Fibroblast of peridontal ligament (primary cell): Measurements from ENCODE around the gene NHLH1.
A peak's percentile ranks its signal among the peaks of the same experiment; 100 is the strongest.

ENCODE experiments used
- DNase-seq: peaks from one replicate; pipeline ENCODE4 v3.0.0-alpha.2; 2010; ENCODE audit errors: extremely low read depth

Gene NHLH1

DNA sequence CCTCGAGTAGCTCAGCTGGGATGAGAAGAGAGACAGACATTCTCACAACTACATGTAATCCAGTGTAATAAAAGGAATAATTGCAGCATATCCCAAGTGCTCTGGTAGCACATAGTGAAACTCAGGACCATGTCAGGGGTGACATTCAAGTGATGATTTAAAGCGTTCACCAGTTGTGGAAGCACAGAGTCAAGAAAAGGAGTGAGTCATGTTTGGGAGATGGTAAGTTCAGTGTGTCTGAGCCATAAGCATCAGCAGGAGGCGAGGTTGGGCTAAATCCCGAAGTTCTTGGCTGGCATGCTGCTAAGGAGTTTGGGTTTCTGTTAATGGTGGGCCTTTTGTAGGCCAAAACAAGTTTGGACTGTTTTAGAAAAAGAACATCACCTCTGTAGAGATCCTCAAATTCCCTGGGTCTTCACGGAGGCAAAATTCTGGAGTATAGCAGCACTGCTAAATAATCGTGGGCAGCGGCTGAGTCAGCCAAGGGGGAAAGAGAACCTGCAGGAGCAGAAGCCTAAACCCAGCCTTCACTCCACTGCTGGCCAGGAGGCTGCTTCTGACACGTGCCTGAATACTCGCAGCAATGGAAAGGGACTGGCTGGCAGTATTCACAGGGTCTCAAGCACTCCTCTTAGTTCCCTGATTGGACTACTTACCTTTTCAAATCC, 7.2 kb upstream of the NHLH1 start:
- peak; percentile 26 for DNase-seq

DNA sequence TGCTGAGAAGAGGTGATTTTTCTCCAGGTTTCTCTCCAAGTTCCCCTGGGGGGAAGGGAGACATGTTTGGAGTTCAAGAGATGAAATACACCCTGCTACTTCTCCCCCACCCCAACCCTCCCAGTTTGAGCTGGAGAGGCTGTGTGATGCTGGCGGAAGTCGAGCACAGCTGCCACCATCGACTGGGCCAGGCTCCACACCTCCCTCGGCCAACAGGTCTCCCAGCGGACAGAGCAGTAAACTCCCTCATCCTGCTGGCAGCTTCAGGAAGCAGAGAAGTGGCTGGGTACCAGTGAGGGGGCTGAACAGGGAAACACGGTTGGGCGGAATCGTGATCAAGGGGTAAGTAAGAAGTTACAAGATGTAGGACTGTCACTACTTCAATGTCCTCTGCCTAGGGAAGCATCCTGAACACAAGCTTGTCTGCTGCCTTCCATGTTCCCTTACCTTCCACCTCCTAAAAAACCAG, 6.6 kb upstream of the NHLH1 start:
- no peak for DNase-seq

DNA sequence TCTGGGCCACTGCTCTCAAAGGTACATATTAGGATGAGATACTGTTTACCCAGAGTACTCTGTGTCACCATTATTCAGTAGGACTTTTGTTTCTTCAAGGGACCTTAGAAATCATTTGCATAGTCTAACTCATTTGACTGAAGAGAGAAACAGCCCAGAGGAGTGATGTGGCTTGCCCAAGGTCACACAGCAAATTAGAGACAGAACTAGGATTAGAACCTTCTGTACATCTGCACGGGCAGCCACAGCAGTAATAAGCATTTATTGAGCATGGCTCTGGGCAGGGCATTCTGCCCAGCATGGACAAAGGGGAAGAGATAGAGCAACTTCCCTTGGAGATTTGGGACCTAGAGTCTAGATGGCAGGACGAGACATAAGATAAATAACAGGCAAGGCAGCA, 5.7 kb upstream of the NHLH1 start:
- DNase-seq: no peak

DNA sequence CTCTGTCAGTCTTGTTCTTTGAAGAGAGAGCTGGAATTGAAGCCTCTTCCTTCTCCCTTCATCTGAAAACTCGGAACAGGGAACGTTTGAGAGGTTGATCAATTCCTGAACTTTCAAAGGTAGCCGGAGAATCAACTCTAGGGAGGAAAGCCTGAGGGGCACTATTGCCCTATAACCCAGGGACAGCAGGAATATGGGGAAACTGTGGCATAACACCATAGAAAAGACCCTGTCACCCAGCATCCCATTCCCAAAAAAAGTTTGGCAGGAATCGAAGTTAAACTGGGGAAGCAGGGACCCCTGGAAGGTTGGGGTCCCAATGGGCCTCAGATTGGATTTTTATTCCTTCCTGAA, 5.1 kb upstream of the NHLH1 start:
- DNase-seq: no peak

GRCh38 chr1:160362168-160362957, 4.5 kb upstream of the NHLH1 start:
- no peak for DNase-seq

DNA sequence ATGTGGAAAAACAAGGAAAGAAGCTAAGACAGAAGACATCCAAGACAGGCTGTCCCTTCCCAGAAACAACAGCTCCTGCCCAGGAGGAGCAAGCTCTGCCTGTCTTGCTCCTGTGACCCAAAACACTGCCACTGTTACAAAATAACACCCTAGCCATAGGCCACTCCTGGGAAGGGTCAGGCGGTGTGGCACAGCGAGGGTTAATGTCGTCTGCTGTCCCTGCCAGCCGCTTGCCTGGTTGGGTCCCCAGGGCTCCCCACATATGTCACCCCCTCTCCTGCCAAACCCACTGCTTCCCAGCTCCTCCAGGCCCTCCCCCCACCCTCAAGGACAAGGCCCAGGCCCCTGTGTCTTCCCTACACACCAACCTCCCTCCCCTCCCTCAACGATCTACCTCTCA, 3.9 kb upstream of the NHLH1 start:
- no peak for DNase-seq

- no peak for DNase-seq
Observed at GRCh38 chr1:160363951-160364735, 2.7 kb upstream of the NHLH1 start.

DNA sequence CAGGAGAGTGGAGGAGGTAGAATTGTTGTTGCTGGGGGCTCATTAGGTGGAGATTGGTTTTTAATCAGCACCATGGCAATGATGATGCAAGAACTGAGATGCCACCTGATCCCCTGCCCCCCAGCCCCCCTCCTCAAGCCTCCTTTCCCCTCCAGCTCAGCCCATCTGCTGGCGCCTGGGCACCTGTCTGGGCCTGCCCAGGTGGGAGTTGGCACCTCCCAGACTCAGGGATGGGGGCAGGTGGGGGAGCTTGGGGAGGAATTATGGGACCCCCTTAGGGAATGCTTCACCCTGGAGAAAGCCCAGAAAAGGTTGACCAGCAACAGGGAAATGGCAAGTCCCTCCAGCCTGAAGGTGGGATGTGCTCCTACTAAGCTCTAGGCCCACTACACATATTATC, 1.5 kb upstream of the NHLH1 start:
- no peak for DNase-seq

GRCh38 chr1:160367516-160367900, 637 bp downstream of the NHLH1 start:
- no peak for DNase-seq

GRCh38 chr1:160367934-160368923, 1.4 kb downstream of the NHLH1 start:
- DNase-seq: no peak

DNA sequence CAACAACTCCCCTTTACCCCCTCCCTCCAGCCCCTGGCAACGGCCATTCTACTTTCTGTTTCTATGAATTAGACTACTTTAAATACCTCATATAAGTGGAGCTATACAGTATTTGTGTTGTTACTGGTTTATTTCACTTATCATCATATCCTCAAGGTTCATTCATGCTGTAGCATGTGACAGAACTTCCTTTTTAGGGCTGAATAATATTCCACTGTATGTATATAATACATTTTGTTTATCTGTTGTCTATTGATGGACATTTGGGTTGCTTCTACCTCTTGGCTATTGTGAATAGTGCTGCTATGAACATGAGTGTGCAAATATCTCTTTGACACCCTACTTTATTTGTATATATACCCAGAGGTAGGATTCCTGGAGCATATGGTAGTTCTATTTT, 2.2 kb downstream of the NHLH1 start:
- DNase-seq: no peak

DNA sequence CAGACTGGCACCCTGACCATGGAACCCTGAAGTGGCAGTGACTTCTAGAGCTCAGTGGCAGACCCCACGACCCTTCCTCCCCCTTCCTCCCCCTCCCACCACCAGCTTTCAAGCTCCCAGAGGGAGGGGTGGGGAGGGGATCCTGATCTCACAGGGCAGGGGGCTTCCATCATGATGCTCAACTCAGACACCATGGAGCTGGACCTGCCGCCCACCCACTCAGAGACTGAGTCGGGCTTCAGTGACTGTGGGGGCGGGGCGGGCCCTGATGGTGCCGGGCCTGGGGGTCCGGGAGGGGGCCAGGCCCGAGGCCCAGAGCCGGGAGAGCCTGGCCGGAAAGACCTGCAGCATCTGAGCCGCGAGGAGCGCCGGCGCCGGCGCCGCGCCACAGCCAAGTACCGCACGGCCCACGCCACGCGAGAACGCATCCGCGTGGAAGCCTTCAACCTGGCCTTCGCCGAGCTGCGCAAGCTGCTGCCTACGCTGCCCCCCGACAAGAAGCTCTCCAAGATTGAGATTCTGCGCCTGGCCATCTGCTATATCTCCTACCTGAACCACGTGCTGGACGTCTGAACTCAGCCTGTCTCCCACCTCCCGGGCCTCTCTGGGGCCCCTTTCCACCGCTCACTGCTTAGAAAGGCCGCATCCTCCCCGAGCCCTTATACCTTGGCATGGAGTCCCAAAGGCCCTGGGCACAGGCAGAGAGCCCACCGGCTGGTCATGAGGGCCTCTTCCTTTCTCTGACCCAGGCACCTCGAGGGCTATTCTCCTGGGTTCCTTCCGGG, 3.9 kb downstream of the NHLH1 start:
- DNase-seq: no peak

GRCh38 chr1:160371346-160371631, 4.4 kb downstream of the NHLH1 start:
- no peak for DNase-seq

- no peak for DNase-seq
Observed at GRCh38 chr1:160371756-160372155, 4.9 kb downstream of the NHLH1 start.

- peak; percentile 21 for DNase-seq
Observed at GRCh38 chr1:160373696-160374095, 6.8 kb downstream of the NHLH1 start.

- no peak for DNase-seq
Observed at GRCh38 chr1:160374306-160375110, 7.6 kb downstream of the NHLH1 start.

DNA sequence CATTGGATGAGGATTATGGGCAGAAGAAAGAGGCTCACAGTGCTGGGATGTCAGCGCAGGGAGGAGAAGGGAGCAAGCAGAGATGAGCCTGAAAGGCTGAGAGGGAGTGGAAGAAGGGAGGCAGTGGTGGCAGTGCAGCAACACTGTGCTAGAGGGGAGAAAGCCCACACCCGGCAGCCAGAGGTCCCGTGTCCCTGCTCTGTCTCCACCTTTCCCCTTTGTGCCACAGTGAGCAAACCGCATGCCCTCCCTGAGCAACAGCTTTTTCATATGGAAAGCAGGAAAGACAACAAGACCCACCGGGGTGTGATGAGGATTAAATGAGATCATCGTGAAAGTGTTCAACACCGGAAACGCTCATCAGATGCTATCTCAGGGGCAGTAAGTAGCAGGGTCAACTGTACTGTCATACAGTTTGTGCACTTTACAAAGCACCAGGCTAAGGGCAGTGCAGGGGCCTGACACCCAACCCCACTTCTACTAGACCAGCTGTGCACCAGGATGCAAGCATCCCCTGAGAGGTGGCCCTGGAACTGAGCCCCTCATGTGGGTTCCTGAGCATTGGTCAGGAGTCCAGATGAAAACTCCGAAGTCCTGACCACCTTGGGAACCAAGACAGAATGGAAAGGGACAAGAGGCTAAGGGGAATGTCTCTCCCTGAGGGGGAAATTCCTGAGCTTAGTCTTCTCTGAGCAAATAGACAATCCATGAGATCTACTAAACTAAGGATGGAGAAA, 9.1 kb downstream of the NHLH1 start:
- no peak for DNase-seq

- DNase-seq: peak; percentile 73
Observed at GRCh38 chr1:160376525-160377131, 9.8 kb downstream of the NHLH1 start.
